HG03139 (cell line): ENCODE data around the gene FTO.
"Not testable (repeated sequence)": the region's sequence is repeated elsewhere in the genome, so short reads cannot be mapped to it uniquely, and the experiment has no call there.

Source experiments
- ATAC-seq: cut with Tn5 transposase; IDR thresholded peaks from one replicate; pipeline ENCODE4 v1.9.1; 2021; ENCODE audit not compliant: unreplicated experiment

Gene FTO

GRCh38 chr16:53703590-53704444 is at the start of gene FTO, which contains the start of gene RPGRIP1L:
Gene FTO (plus strand): TSS chr16:53704156.
Gene RPGRIP1L (minus strand): TSS chr16:53703859. CDS start chr16:53700723, 3,136 bp downstream.
- peak; percentile 98 for ATAC-seq

GRCh38 chr16:53654946-53655345 is 49.0 kb upstream of the FTO start:
- no peak for ATAC-seq

- no peak for ATAC-seq
These were observed 41.9 kb upstream of the FTO start for GRCh38 chr16:53662072-53662471.

GRCh38 chr16:53664724-53665345 is 39.1 kb upstream of the FTO start:
- ATAC-seq, result no peak

- no peak for ATAC-seq
These were observed 37.1 kb upstream of the FTO start for GRCh38 chr16:53666786-53667415.

- ATAC-seq, result no peak
These were observed 35.1 kb upstream of the FTO start for GRCh38 chr16:53668869-53669268.

DNA sequence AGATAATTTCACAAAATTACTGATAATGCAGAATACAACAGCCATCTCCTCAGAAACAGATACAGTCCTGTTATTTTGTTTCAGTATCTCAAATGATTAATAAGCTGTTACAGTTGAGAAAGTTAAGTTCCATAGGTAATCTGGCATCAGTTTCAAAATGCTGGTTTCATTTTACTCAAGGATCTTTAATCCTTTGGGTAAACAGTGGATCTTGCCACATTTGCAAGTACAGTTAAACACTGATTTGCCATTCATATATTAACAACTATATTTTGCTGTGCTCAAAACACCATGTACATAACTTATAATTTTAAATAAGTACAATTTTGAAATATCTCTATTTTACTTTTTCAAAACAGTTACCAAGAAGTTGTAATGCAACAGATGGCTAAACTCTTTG is 31.5 kb upstream of the FTO start:
- no peak for ATAC-seq

- ATAC-seq, result no peak
These were observed 30.8 kb upstream of the FTO start for GRCh38 chr16:53673189-53673588.

DNA sequence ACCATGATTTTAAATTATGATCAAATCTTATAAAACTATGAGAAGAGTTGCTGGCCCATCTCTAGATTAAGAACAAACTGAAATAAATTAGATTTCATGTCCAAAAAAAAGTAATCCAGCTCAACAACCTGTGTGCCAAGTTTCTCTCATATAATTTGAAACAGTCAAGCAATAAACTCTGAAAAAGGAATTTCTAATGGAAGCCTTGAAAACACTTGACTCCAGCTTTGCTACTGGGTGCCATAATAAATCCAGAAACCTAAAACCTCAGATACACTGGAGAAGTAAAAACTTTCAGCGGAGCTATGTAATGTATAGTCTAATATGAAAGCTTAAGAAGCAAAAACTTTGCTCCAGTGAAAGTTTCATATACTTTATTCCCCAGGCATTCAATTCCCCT is 25.8 kb upstream of the FTO start:
- ATAC-seq, result no peak

GRCh38 chr16:53678756-53679343 is 25.1 kb upstream of the FTO start:
- no peak for ATAC-seq

DNA sequence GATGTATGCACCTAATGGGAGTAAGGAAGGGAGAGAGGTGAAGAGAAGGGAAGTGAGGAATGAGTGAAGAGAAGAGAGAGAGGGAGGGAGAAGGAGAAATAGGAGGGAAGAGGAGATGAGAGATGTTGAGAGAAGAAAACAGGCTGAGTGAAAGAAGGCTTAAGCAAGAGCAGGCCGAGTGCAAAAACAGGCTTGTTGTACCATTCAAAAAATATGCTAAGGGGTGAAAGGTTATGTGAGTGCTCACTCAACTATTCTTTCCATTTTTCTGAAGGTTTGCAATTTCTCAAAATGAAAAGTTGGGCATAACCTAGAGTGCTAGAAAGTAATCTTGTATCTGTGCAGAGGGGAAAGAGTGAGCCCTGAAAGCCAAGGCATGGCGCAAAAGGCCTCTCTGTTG is 23.2 kb upstream of the FTO start:
- no peak for ATAC-seq

DNA sequence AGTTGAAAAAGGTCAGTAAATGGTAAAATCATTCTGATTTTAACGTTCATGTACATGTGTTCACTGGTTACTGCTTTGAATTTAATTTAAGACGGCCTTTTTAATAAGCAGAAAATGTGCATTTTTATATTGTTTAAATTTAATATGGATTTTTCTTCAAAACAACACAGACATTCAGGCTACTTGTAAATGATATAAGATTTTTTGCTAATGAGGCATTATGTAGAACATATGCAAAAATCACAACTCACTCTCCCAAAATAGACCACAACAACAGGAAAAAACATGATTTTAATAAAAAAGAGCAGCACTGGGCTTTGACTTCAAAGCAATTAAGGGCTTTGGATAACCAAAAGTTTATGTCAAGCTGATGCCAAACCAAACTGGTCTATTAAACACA is 22.6 kb upstream of the FTO start:
- ATAC-seq, result no peak

- not testable (repeated sequence) for ATAC-seq
These were observed 18.6 kb upstream of the FTO start for GRCh38 chr16:53685334-53685733.

GRCh38 chr16:53686710-53687109 is 17.2 kb upstream of the FTO start:
- ATAC-seq, result no peak

GRCh38 chr16:53689636-53690035 is 14.3 kb upstream of the FTO start:
- no peak for ATAC-seq

DNA sequence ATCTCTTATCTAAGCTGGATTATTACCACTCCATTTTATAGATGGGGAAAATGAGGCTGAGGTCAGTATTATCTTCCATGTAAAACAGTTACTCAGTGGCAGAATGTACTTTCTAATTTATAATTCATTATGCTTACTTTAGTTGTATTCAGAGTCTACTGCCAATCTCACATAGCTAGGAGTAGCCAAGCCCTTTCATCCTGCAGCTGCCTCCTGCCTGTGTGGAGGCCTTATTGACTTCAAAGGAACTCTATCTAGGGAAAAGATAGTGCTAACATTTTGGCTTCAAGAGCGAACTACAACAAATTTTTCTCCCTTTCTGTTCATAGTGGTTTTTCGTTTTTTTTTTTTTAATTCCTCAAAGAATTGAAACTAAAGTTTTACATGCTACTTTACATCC is 13.2 kb upstream of the FTO start:
- no peak for ATAC-seq

- no peak for ATAC-seq
These were observed 11.8 kb upstream of the FTO start for GRCh38 chr16:53692146-53692545.

- ATAC-seq, result no peak
These were observed 10.6 kb upstream of the FTO start for GRCh38 chr16:53693320-53693719.

GRCh38 chr16:53695070-53695469 is 8.9 kb upstream of the FTO start:
- ATAC-seq, result no peak

GRCh38 chr16:53698271-53698670 is 5.7 kb upstream of the FTO start:
- ATAC-seq, result not testable (repeated sequence)

GRCh38 chr16:53704445-53704813 is 473 bp downstream of the FTO start:
- ATAC-seq, result no peak

DNA sequence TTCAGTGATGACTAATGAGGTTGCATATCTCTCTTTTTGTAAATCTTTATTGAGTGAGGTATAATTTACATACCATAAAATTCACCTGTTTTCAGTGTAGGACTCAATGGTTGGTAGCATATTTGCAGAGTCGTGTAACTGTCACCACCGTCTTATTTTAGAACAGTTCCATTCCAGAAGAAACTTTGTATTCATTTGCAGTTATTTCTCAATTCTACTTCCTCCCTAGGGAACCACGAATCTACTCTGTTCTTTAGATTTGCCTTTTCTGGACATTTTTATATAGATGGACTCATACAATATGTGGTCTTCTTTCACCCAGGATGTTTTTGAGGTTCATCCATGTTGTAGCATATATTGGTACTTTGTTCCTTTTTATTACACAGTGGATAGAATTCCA is 3.7 kb downstream of the FTO start:
- ATAC-seq, result no peak
